GM19043 (cell line): ENCODE results near the gene DNAH17.

Experiments used
- ATAC-seq: cut with Tn5 transposase; IDR thresholded peaks from one replicate; pipeline ENCODE4 v1.9.1; 2021; ENCODE audit warnings: low read depth; ENCODE audit not compliant: unreplicated experiment

The DNAH17 gene

DNA sequence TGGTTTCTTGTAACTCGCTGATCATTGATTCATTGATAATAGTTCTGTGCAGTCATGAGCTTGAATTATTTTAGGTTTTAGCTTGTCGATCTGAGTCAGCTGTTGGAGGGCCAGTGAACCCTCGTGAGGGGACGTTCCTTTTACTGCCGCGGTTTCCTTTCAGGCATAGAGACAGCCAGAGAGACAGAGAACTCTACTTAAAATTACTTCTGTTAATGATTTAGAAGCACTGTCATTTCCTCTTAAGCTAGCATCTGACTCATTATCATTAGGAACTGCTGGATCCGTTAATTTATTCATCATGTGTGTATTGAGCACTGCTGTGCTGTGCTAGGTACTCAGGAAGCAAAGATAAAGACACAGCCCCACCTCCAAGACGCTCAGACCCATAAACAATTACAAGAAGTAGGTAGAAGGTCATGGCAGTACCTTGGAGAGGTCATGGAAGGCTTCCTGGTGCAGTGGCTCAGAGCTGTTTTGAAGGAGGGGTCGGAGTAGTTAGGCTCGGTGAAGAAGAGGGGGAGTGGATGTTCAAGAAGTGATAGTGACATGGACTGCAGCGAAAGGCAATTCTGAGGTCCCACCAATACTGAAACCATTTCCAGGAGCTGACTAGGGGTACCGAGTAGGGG is 195.5 kb downstream of the DNAH17 start:
- no peak for ATAC-seq

DNA sequence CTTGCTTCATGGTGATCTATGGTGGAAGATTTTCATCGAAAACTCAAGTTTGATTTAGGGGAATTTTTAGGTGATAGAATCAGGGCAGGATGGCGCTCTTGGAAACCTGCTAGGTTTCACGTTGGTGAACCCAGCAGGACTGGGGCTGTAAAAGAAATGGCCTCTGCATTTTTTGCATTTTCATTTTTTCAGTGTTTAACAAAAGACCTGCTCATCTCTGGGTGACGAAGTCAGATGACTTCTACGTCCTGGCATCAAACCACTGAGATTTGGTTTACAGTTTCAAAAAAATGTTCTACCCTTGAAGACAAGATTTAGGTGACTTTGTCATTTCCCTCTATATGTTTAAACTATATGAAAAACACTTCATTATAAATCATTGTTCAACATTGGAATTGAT is 196.8 kb downstream of the DNAH17 start:
- no peak for ATAC-seq

DNA sequence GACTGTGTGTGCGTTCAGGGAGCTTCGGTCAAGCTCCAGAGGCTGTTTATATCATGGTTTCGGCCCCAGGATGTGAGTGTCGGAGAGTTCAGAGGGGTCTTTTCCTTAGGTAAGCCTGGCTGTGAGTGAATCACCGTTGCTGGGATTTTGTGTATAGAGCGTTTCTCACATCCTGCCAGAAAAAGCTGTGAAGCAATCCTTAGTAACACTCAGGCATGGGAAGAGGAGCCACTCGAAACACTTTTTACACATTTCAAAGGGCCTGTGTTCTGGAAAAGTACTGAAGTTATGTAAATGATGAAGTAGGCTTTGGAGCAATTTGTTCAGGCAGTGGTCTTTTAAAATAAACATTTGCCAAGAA is 198.1 kb downstream of the DNAH17 start:
- no peak for ATAC-seq

DNA sequence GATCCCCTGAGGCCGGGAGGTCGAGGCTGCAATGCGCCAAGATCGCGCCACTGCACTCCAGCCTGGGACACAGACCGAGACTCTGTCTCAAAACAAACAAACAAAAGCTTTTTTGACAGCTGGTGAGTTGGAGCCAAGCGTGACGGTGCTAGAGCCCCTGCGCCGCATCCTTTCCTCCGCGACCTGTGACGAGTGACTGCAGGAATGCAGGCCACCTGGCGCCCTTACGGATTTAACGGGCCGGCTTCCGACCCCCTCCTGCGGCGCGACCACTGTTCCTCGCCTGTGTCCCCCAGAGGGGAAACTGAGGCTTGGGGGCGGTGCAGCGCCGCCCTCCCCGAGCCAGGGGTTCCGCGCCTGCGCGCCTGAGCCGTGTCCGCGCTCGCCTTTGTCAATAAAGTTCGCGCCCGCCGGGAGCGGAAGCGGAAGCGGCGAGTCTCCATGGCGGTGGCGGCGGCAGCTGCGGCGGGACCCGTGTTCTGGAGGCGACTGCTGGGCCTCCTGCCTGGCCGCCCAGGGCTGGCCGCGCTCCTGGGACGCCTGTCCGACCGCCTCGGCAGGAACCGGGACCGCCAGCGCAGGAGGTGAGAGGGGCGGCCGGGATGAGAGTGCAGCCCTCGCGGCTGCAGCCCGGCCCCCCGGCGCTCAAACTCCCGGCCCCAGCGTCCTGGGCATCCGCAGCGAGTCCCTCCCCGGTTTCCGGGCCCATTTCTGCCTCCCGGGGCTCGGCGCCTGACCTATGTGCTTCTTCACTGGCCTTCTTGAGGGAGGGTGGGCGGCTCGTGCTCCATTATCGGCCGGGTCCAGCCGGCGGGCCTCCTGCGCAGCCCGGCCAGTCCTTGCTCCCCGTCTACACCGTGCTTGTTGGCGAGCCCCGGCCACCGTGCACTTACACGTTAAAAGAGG is 198.7 kb downstream of the DNAH17 start, which contains the start of gene PGS1:
TSS of gene PGS1 (plus strand) at position 425 of the 906 bp plus-strand sequence. CDS start at position 442, 17 bp downstream.
- ATAC-seq, result no peak

DNA sequence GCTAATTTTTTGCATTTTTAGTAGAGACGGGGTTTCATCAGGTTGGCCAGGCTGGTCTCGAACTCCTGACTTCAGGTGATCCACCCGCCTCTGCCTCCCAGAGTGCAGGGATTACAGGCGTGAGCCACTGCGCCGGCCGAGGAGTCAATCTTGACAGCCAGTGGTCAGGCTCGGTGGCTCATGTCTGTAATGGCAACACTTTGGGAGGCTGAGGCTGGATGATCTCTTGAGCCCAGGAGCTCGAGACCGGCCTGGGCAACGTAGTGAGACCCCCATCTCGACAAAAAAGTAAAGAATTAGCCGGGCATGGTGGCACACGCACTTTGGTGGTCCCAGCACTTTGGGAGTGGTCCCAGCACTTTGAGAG is 199.4 kb downstream of the DNAH17 start:
- no peak for ATAC-seq

DNA sequence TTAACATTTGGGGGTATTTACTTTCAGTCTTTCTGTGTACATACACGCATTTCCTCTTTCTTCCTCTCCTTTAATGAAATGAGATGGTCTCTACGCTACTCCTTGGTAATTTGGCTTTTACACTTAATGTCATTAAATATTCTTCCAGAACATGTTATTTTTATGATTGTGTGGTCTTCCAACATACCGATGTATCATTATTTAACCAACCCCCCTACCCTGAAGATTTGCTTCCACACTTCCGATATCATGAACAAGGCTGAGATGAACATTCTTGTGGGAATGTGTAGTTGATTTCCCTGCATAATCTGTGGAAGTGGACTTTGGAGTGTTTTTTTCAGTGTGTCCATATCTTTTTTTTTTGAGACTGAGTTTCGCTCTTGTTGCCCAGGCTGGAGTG is 201.0 kb downstream of the DNAH17 start:
- no peak for ATAC-seq

DNA sequence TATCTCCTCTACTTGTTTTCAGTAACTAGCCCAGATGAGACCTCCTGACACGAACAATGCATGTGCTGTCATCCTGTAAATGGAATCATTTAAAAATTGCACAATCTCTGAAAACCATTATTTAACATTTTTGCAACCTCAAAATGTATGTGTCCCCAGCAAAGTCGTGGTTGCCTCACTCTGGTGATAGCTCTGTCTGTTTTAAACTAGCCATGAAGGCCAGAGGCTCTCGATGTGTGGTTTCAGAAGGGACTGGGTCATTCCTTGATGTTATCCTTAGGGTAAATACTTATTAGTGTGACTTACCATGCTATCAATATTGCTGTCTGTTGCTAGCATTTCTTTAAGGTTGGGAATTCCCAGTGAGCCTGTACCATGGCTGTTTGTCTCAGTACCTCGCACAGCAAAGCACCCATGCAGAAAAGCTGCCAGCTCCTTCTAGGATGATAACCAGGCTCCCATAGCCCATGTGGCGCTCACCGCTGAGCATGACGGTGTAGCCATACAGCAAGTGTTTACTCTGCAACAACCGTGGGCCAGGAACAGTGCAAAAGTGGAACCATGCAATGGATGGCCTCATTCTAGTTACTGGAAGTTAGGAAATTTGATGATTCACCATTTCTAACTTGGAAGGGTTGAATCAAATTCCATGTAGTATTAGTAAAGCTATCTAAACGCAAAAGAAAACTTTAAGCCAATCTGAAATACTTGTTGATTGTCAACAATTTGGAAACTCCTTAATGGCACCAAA is 201.6 kb downstream of the DNAH17 start:
- ATAC-seq, result no peak

DNA sequence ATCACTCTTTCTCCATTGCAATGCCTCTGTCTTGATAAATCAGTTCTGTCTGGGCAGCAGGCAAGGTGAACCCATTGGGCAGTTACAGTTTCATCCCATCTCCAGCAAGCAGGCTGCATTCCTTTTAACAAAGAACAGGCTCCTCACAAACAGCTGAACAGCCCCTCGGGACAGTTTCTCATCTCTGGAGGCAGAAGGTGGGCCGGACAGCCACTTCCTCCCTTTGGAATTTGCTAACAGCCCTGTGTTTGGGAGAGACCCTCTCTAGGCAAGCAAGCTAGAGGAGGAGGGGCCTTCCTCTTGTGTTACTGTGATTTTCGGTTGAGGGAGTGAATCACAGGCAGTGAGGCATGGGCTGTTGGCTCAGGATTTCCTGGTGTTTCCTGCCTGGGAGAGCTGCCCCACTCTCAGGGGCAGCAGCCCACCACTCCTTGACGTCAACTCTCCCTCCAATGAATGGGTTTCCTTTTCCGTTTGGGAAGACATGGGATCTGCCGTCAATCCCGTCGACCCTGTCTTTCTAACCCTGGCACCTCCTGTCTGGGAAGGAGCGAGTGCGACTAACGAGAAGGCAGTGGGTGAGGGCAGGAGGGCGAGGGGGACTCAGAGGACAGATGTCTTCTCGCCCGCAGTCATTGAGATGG is 202.4 kb downstream of the DNAH17 start:
- ATAC-seq, result no peak

DNA sequence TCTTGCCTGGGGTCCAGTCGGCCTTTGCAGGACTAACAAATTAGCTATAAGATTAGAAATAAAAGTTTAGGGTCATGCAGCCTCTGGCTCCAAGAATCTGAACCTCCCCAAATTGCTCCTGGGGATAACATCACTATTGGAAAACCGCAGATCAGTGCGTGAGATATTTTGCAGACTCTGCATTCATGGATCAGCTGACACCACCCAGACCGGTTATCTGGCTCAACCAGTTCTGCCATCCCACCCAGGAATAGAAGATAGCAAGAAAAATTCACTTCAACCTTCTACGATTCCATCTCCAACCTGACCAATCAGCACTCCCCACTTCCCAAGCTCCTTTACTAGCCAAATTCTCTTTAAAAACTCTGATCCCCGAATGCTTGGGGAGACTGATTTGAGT is 203.0 kb downstream of the DNAH17 start:
- ATAC-seq, result no peak
